Neural cell (in vitro differentiated cells): ENCODE data around the gene PBRM1. TPM values are rescaled to one million over a fixed set of nuclear protein-coding genes. Genes with fewer than 3 reads are reported as not detected.

ENCODE experiments used
- H2AFZ ChIP-seq: fragments of 200-600, 300-800 bp; sonication (generic), shearing (Covaris generic); 2 replicates; pipeline ENCODE4 v1.6.0; 2014; ENCODE audit warnings: low read depth, mild to moderate bottlenecking, antibody characterized with exemption, low read length, moderate library complexity
- H3F3A ChIP-seq: fragments of 200-600 bp; shearing (Covaris generic); 2 replicates; pipeline ENCODE4 v1.6.1; 2016; ENCODE audit warnings: mild to moderate bottlenecking, moderate library complexity, mixed read lengths, antibody characterized with exemption, low read length; ENCODE audit not compliant: insufficient read depth, poor library complexity, severe bottlenecking
- H3K27ac ChIP-seq: fragments of 200-600, 300-800 bp; sonication (generic), shearing (Covaris generic); 2 replicates; pipeline ENCODE4 v1.5.1; 2014; ENCODE audit warnings: mild to moderate bottlenecking, low read length, moderate library complexity
- H3K27me3 ChIP-seq: fragments of 300-800, 200-600 bp; sonication (generic), shearing (Covaris generic); 2 replicates; pipeline ENCODE4 v1.6.0; 2014; ENCODE audit warnings: mild to moderate bottlenecking, low read depth, low read length, moderate library complexity; ENCODE audit not compliant: insufficient read depth
- H3K36me3 ChIP-seq: fragments of 300-800, 200-600 bp; sonication (generic), shearing (Covaris generic); 2 replicates; pipeline ENCODE4 v1.5.1; 2014; ENCODE audit warnings: mild to moderate bottlenecking, antibody characterized with exemption, low read length, moderate library complexity; ENCODE audit not compliant: insufficient read depth
- H3K4me2 ChIP-seq: fragments of 300-800, 200-600 bp; sonication (generic), shearing (Covaris generic); 2 replicates; pipeline ENCODE4 v1.6.0; 2014; ENCODE audit warnings: mild to moderate bottlenecking, low read length
- H3K4me3 ChIP-seq: fragments of 300-800, 200-600 bp; sonication (generic), shearing (Covaris generic); 2 replicates; pipeline ENCODE4 v1.5.1; 2014; ENCODE audit warnings: mild to moderate bottlenecking, low read length, moderate library complexity
- H3K79me2 ChIP-seq: fragments of 200-600 bp; shearing (Covaris generic); replicated peaks from 2 replicates; pipeline ENCODE4 v1.6.0; 2014; ENCODE audit warnings: mild to moderate bottlenecking, low read length, moderate library complexity; ENCODE audit not compliant: insufficient read depth
- H3K9ac ChIP-seq: fragments of 300-800, 200-600 bp; sonication (generic), shearing (Covaris generic); 2 replicates; pipeline ENCODE4 v1.6.1; 2016; ENCODE audit warnings: mild to moderate bottlenecking, low read length, mixed read lengths
- H3K9me2 ChIP-seq: fragments of 200-600 bp; shearing (Covaris generic); 2 replicates; pipeline ENCODE4 v1.6.1; 2016; ENCODE audit warnings: mild to moderate bottlenecking, low read length, mixed read lengths; ENCODE audit not compliant: insufficient read depth
- H3K9me3 ChIP-seq: fragments of 200-600, 300-800 bp; sonication (generic), shearing (Covaris generic); 2 replicates; pipeline ENCODE4 v1.6.1; 2016; ENCODE audit warnings: mild to moderate bottlenecking, mixed run types, low read length, moderate library complexity, mixed read lengths
- H4K20me1 ChIP-seq: fragments of 200-600 bp; shearing (Covaris generic); 2 replicates; pipeline ENCODE4 v1.6.1; 2016; ENCODE audit warnings: mild to moderate bottlenecking, mixed run types; ENCODE audit not compliant: insufficient read depth
- EP300 ChIP-seq: fragments of 450-650 bp; conservative IDR thresholded peaks from 2 replicates; pipeline ENCODE4 v1.6.1; 2014; ENCODE audit warnings: antibody characterized with exemption, mild to moderate bottlenecking, moderate library complexity; ENCODE audit not compliant: poor library complexity, severe bottlenecking
- EZH2 ChIP-seq: fragments of 200-600, 300-800 bp; shearing (Covaris generic), sonication (generic); IDR thresholded peaks from 2 replicates; pipeline ENCODE4 v1.6.1; 2014; ENCODE audit warnings: antibody characterized with exemption, low read length, borderline replicate concordance, mild to moderate bottlenecking; ENCODE audit not compliant: insufficient read depth, poor library complexity, severe bottlenecking
- MXI1 ChIP-seq: fragments of 450-650 bp; conservative IDR thresholded peaks from 2 replicates; pipeline ENCODE4 v1.6.1; 2014; ENCODE audit warnings: antibody characterized with exemption, mild to moderate bottlenecking; ENCODE audit not compliant: poor library complexity, severe bottlenecking
- POLR2AphosphoS5 ChIP-seq: IDR thresholded peaks from 2 replicates; pipeline ENCODE4 v1.6.1; 2012
- RAD21 ChIP-seq: fragments of 450-650 bp; conservative IDR thresholded peaks from 2 replicates; pipeline ENCODE4 v1.6.1; 2014; ENCODE audit warnings: antibody characterized with exemption, mild to moderate bottlenecking, moderate library complexity
- SMC3 ChIP-seq: fragments of 450-650 bp; conservative IDR thresholded peaks from 2 replicates; pipeline ENCODE4 v1.6.1; 2014; ENCODE audit warnings: antibody characterized with exemption, mild to moderate bottlenecking, moderate library complexity; ENCODE audit not compliant: poor library complexity
- TAF1 ChIP-seq: IDR thresholded peaks from 2 replicates; pipeline ENCODE4 v1.6.1; 2012; ENCODE audit warnings: low read depth
- polyA plus RNA-seq: library from polyadenylated mRNA; depleted of rRNA; stranded (reverse); fragments of >200 nt; gene quantifications from 2 replicates; pipeline ENCODE4 v1.2.3, GENCODE V29; 2014
- TF ChIP-seq, protein P1 (sequence below): IDR thresholded peaks from 2 replicates; pipeline ENCODE4 v1.6.1; 2012; ENCODE audit warnings: borderline replicate concordance
- TF ChIP-seq, protein P2 (sequence below): fragments of 450-650 bp; IDR thresholded peaks from 2 replicates; pipeline ENCODE4 v1.5.1; 2014; ENCODE audit warnings: antibody characterized with exemption, mild to moderate bottlenecking, moderate library complexity; ENCODE audit not compliant: poor library complexity, severe bottlenecking

The PBRM1 gene
- polyA plus RNA-seq, 1 donor from 2014 or later: 66.6 TPM

DNA sequence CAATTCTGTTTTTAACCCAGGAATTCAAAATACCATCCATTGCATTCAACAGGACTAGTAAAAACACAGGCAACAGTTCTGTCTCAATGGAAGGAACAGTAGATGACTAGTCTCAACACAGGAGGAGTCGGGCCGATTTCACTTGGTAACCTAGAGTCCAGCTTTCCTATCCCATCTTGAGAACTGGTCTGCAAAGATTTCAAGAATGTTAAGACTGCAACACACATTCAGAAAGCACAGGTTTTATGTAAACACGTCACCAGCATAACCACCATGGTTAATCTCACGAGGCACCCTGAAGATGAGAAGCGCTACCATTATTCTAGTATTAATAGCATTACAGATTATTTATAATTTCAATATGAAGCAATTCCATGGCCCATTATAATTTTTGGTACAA lies 127.3 kb downstream of the PBRM1 start:
- H2AFZ ChIP-seq: no peak overlapping the region
- H3K79me2 ChIP-seq: peaks cover 3% of the 10 kb centered on the region
- H4K20me1 ChIP-seq: no peaks in the 10 kb centered on the region
- H3K9me2 ChIP-seq: no peaks in the 10 kb centered on the region
- no peaks in the 10 kb centered on the region for H3F3A ChIP-seq
- H3K27ac ChIP-seq: no peak overlapping the region
- no peak overlapping the region for H3K4me2 ChIP-seq
- no peaks in the 10 kb centered on the region for H3K27me3 ChIP-seq
- no peaks in the 10 kb centered on the region for H3K9me3 ChIP-seq
- H3K36me3 ChIP-seq: peaks cover 6% of the 10 kb centered on the region
- TF ChIP-seq, protein P1, sequence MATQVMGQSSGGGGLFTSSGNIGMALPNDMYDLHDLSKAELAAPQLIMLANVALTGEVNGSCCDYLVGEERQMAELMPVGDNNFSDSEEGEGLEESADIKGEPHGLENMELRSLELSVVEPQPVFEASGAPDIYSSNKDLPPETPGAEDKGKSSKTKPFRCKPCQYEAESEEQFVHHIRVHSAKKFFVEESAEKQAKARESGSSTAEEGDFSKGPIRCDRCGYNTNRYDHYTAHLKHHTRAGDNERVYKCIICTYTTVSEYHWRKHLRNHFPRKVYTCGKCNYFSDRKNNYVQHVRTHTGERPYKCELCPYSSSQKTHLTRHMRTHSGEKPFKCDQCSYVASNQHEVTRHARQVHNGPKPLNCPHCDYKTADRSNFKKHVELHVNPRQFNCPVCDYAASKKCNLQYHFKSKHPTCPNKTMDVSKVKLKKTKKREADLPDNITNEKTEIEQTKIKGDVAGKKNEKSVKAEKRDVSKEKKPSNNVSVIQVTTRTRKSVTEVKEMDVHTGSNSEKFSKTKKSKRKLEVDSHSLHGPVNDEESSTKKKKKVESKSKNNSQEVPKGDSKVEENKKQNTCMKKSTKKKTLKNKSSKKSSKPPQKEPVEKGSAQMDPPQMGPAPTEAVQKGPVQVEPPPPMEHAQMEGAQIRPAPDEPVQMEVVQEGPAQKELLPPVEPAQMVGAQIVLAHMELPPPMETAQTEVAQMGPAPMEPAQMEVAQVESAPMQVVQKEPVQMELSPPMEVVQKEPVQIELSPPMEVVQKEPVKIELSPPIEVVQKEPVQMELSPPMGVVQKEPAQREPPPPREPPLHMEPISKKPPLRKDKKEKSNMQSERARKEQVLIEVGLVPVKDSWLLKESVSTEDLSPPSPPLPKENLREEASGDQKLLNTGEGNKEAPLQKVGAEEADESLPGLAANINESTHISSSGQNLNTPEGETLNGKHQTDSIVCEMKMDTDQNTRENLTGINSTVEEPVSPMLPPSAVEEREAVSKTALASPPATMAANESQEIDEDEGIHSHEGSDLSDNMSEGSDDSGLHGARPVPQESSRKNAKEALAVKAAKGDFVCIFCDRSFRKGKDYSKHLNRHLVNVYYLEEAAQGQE: no peak
- TF ChIP-seq POLR2AphosphoS5 (no peak), MXI1 (no peak), SMC3 (no peak), EZH2 (no peak), RAD21 (no peak), EP300 (no peak), TAF1 (no peak)
- TF ChIP-seq, protein P2, sequence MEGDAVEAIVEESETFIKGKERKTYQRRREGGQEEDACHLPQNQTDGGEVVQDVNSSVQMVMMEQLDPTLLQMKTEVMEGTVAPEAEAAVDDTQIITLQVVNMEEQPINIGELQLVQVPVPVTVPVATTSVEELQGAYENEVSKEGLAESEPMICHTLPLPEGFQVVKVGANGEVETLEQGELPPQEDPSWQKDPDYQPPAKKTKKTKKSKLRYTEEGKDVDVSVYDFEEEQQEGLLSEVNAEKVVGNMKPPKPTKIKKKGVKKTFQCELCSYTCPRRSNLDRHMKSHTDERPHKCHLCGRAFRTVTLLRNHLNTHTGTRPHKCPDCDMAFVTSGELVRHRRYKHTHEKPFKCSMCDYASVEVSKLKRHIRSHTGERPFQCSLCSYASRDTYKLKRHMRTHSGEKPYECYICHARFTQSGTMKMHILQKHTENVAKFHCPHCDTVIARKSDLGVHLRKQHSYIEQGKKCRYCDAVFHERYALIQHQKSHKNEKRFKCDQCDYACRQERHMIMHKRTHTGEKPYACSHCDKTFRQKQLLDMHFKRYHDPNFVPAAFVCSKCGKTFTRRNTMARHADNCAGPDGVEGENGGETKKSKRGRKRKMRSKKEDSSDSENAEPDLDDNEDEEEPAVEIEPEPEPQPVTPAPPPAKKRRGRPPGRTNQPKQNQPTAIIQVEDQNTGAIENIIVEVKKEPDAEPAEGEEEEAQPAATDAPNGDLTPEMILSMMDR: no peak
- H3K9ac ChIP-seq: no peak overlapping the region
- H3K4me3 ChIP-seq: no peak overlapping the region

DNA sequence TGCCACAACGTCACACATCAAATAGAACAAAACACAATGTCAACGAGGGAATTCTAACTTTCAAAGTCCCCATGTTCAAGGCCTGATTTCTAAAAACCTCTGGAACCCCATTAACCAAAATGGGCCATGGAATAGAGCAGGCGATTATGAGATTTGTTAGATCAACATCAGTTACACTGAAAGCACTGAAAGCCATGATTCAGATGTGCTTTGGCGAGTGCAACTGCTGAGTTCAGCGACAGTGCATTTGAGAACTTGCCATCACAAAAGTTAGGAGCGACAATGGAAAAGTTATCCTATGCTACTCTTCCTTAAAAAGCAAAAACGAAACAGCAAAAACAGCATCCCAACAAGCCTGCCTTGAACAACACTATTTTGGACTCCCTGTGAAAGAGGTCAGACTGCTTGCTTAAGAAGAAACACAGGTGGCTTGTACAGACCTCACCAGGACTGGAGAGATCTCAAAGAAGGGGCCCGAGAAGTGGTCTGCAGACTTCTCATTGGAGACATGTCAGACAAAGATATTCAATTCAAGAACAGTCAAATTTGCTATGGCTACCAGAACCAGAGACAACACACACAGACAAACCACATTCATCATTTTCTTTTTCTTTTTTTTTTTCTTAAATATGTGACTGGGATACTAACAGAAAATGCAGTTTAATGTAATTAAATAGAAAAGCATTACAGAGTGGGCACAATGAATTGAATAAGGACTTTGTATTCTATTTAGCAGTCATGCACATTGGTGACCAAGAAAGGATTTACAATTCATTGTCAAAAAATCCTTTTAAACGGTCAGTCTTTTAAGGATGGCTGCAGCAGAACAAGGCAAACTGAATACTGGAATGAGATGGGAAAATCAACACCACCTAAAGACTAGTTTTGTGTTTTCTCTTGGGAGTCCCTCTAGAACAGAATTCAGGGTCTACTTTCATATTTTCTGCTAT lies 128.4 kb downstream of the PBRM1 start:
- no peaks in the 10 kb centered on the region for H3K27me3 ChIP-seq
- H3K9me2 ChIP-seq: no peaks in the 10 kb centered on the region
- peaks cover 3% of the 10 kb centered on the region for H3K79me2 ChIP-seq
- no peak overlapping the region for H3K9ac ChIP-seq
- no peaks in the 10 kb centered on the region for H3K9me3 ChIP-seq
- H3F3A ChIP-seq: no peaks in the 10 kb centered on the region
- H3K4me3 ChIP-seq: no peak overlapping the region
- H3K36me3 ChIP-seq: peaks cover 6% of the 10 kb centered on the region
- no peak overlapping the region for H2AFZ ChIP-seq
- no peaks in the 10 kb centered on the region for H4K20me1 ChIP-seq
- TF ChIP-seq, protein P2: no peak
- TF ChIP-seq, protein P1: no peak
- TF ChIP-seq RAD21 (no peak), EZH2 (no peak), POLR2AphosphoS5 (no peak), SMC3 (no peak), EP300 (no peak), TAF1 (no peak), MXI1 (no peak)
- no peak overlapping the region for H3K27ac ChIP-seq
- H3K4me2 ChIP-seq: no peak overlapping the region
